Esophagus squamous epithelium (tissue), 4 donors: ENCODE data around the gene CCDC33.

Source experiments
- CTCF ChIP-seq, 6 experiments: fragments of 450-650 bp in 4 of 6; fragments of 200-600 bp in 2 of 6; sonication (generic) in 2 of 6; IDR thresholded peaks; one replicate each; pipeline ENCODE4 v1.5.1; 2016 to 2019; ENCODE audit warnings: antibody characterized with exemption in 6 of 6, mild to moderate bottlenecking in 4 of 6, moderate library complexity in 4 of 6
- POLR2A ChIP-seq, 4 donors: fragments of 450-650 bp; IDR thresholded peaks; one replicate each; pipeline ENCODE4 v1.6.1; 2017; ENCODE audit warnings: antibody characterized with exemption in 4 of 4, mild to moderate bottlenecking in 4 of 4, moderate library complexity in 3 of 4

- TF ChIP-seq CTCF (IDR thresholded peaks at IDR 0.05) = no peak
- TF ChIP-seq POLR2A (IDR thresholded peaks at IDR 0.05) = no peak
These were observed 26.0 kb upstream of the CCDC33 start for GRCh38 chr15:74209997-74210671.
